Choroid plexus epithelial cell (primary cell): ENCODE results near the gene HS6ST2.

ENCODE experiments used
- DNase-seq: peaks from one replicate; pipeline ENCODE4 v3.0.0-alpha.2; 2010; ENCODE audit warnings: low read depth
- H3K4me3 ChIP-seq: 2 replicates; pipeline ENCODE4 v1.5.1; 2011; ENCODE audit warnings: low read depth, mild to moderate bottlenecking, control low read depth, low read length, moderate library complexity
- TF ChIP-seq, protein P1 (sequence below): conservative IDR thresholded peaks from 2 replicates; pipeline ENCODE4 v1.5.1; 2011; ENCODE audit warnings: low read depth, mild to moderate bottlenecking, control low read depth, inconsistent platforms, low read length, moderate library complexity

Gene HS6ST2

DNA sequence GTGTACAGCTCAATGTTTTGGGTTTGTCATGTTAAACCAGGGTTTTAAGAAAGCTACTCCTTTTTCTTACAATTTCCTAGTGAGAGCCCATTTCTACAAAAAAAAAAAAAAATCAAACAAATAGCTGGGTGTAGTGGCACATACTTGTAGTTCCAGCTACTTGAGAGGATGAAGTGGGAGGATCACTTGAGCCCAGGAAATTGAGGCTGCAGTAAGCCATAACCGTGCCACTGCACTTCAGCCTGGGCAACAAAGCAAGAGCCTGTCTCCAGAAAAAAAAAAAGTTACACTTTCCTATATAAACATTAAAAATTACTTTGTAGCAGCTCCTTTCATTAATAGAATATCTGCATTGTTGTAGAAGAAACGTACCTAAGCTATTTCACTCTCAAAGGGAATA, 166.7 kb downstream of the HS6ST2 start:
- no peak for DNase-seq
- TF ChIP-seq, protein P1, sequence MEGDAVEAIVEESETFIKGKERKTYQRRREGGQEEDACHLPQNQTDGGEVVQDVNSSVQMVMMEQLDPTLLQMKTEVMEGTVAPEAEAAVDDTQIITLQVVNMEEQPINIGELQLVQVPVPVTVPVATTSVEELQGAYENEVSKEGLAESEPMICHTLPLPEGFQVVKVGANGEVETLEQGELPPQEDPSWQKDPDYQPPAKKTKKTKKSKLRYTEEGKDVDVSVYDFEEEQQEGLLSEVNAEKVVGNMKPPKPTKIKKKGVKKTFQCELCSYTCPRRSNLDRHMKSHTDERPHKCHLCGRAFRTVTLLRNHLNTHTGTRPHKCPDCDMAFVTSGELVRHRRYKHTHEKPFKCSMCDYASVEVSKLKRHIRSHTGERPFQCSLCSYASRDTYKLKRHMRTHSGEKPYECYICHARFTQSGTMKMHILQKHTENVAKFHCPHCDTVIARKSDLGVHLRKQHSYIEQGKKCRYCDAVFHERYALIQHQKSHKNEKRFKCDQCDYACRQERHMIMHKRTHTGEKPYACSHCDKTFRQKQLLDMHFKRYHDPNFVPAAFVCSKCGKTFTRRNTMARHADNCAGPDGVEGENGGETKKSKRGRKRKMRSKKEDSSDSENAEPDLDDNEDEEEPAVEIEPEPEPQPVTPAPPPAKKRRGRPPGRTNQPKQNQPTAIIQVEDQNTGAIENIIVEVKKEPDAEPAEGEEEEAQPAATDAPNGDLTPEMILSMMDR = no peak
- no peak overlapping the region for H3K4me3 ChIP-seq

DNA sequence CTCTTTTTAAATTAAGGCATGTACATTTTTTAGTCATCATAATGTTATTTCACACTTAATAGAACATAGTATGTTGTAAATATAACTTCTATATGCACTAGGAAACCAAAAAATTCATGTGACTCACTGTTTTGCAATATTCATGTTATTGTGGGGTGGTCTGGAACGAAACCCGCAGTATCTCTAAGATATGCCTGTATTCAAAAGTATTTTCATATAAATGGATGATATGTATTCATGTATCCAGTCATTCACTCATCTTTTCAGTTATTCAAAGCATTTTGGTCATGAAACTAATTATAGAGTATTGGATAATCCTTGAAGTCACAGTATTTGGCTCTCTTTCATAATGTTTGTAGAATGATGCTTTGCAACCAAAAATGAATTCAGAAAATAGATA, 168.1 kb downstream of the HS6ST2 start:
- TF ChIP-seq, protein P1 = no peak
- no peak overlapping the region for H3K4me3 ChIP-seq
- no peak for DNase-seq

DNA sequence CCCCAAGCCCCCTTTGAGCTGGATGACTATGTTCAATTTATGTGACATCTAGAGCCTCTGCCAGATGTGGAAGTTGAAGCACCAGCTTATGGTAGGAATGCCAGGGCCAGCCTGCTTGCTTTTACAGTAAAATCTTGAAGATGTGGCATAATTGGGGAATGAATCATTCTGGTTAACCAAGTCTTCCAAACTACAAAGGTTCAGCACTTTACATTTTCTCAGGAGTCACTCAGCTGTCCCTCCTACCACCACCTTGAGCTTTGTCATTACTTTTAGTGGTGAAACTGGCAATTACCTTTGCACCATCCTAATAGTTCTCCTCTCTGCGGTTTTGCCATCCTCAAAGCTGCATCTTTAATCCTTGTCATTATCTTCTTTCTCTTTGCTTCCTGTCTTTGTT, 172.2 kb downstream of the HS6ST2 start:
- DNase-seq = peak; percentile 13
- no peak overlapping the region for H3K4me3 ChIP-seq
- TF ChIP-seq, protein P1 = no peak

DNA sequence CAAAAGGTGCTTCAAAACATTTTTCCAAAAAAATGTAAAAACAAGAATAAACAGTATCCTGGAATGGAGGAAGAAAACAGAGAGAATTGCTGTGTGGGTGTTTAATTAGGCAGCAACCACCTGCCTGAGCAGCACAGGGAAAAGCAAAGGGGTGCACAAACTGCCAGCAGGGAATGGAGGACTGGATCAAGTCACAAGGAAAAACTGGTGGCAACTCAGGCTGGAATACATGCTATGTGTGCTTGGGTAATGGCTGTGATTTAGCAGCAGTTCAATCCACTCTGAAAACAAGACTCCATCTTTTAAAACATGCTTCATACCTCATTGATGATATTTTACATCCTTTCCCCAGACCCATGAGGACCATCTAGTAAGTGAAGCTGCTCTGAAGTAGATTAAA, 179.5 kb downstream of the HS6ST2 start:
- DNase-seq = no peak
- TF ChIP-seq, protein P1 = no peak
- H3K4me3 ChIP-seq = no peak overlapping the region

DNA sequence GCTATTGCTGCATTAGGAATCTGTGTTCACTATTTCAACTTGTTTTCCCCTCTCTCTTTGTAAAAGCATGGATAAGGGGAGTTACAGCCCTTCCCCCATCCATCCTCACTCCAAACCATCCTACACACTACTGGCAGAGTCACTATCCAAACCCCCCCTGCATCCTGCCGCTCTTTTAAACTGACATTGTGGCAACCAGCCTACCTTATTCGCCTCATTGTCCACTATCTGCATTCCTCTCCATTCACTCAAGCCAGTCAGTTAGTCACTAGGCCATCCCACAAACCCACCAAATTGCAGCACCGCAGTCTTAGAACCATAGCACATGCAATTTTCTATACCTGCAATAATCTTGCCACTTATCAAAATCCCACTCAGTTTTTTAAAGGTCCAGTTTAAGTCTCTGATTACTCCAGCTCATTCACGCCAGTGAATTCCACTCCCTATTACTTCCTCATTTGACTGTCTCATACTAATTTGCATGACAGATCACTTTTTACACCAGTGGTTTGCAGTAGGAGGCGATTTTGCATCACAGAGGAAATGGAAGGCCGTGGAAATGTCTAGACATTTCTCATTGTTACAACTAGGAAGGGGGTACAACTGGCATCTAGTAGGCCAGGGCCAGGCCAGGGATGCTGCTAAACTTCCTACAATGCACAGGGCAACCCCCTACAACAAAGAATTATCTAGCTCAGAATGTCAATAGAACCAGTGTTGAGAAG, 181.8 kb downstream of the HS6ST2 start:
- TF ChIP-seq, protein P1 = no peak
- no peak for DNase-seq
- H3K4me3 ChIP-seq = no peak overlapping the region

DNA sequence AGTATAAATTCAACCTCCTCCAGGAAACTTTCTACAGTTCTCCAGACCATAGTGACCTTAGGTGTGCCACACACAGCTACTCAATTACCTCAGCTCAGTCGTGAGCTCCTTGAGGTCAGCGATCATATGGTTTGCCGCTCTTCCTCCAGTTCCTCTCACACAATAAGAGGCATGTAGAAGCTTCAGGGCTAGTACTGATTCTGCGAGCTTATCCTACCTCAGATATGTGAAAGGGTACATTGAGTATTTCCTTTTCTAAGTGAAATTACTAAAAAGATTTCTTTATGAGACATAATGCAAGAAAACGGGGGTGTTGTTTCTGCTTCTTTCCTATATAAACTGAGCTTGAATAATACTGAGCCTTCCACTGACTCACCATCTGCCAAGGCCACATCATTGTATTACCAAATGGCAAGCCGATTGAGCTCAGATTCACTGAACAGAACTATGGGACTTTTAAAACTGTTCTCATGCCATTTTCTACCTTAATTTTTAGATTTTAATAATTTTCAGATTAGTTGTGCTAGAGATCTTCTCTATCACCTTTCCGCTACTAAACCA, 183.1 kb downstream of the HS6ST2 start:
- DNase-seq = no peak
- TF ChIP-seq, protein P1 = no peak
- no peak overlapping the region for H3K4me3 ChIP-seq
